Stimulated activated memory B cell treated with anti-CD40 and anti-IgM and Interleukin-4, amounts not matched to agents 10 μg/mL and 1 μg/mL and 100 μg/mL, for 72 hours (primary cell): Measurements from ENCODE around the gene SERTAD1.

Source experiments
- ATAC-seq: fragments of 150-1000 bp; cut with Tn5 transposase; 2 replicates; pipeline ENCODE4 v1.10.0; 2021
- H3K27ac Mint-ChIP-seq: one replicate; pipeline ENCODE4 v1.8.0; 2022; ENCODE audit warnings: mild to moderate bottlenecking, mixed read lengths
- H3K27me3 Mint-ChIP-seq: one replicate; pipeline ENCODE4 v1.8.0; 2022; ENCODE audit warnings: mixed read lengths
- H3K36me3 Mint-ChIP-seq: one replicate; pipeline ENCODE4 v1.8.0; 2022; ENCODE audit warnings: mixed read lengths
- H3K4me1 Mint-ChIP-seq: one replicate; pipeline ENCODE4 v1.8.0; 2022; ENCODE audit warnings: mixed read lengths
- H3K4me3 Mint-ChIP-seq: one replicate; pipeline ENCODE4 v1.8.0; 2022; ENCODE audit warnings: mild to moderate bottlenecking, moderate library complexity, mixed read lengths
- H3K9me3 Mint-ChIP-seq: one replicate; pipeline ENCODE4 v1.8.0; 2022; ENCODE audit warnings: mixed read lengths

The SERTAD1 gene

GRCh38 chr19:40407714-40408597, 17.8 kb downstream of the SERTAD1 start:
- no peaks in the 10 kb centered on the region for H3K9me3 Mint-ChIP-seq
- peak overlapping the region; percentile 57 for H3K27ac Mint-ChIP-seq
- H3K27me3 Mint-ChIP-seq = no peaks in the 10 kb centered on the region
- H3K4me1 Mint-ChIP-seq = peaks cover 49% of the 10 kb centered on the region
- no peak for ATAC-seq
- no peak overlapping the region for H3K4me3 Mint-ChIP-seq
- no peaks in the 10 kb centered on the region for H3K36me3 Mint-ChIP-seq

GRCh38 chr19:40403262-40403984, 22.4 kb downstream of the SERTAD1 start:
- peaks cover 7% of the 10 kb centered on the region for H3K36me3 Mint-ChIP-seq
- H3K4me1 Mint-ChIP-seq = peaks cover 42% of the 10 kb centered on the region
- no peaks in the 10 kb centered on the region for H3K9me3 Mint-ChIP-seq
- ATAC-seq = peak; percentile 90
- peaks cover 11% of the 10 kb centered on the region for H3K27me3 Mint-ChIP-seq
- H3K4me3 Mint-ChIP-seq = peak overlapping the region; percentile 91
- H3K27ac Mint-ChIP-seq = peak overlapping the region; percentile 67

- Mint-ChIP-seq H3K27me3 (peaks cover 11% of the 10 kb centered on the region), H3K4me3 (no peak overlapping the region), H3K9me3 (no peaks in the 10 kb centered on the region), H3K27ac (no peak overlapping the region), H3K4me1 (peaks cover 32% of the 10 kb centered on the region), H3K36me3 (peaks cover 7% of the 10 kb centered on the region)
- no peak for ATAC-seq
Observed at GRCh38 chr19:40400559-40400958, 25.2 kb downstream of the SERTAD1 start.

GRCh38 chr19:40398417-40399131, 27.2 kb downstream of the SERTAD1 start:
- H3K9me3 Mint-ChIP-seq = no peaks in the 10 kb centered on the region
- H3K27me3 Mint-ChIP-seq = peaks cover 11% of the 10 kb centered on the region
- H3K36me3 Mint-ChIP-seq = peaks cover 7% of the 10 kb centered on the region
- peak; percentile 34 for ATAC-seq
- no peak overlapping the region for H3K27ac Mint-ChIP-seq
- H3K4me1 Mint-ChIP-seq = peaks cover 26% of the 10 kb centered on the region
- H3K4me3 Mint-ChIP-seq = no peak overlapping the region

- Mint-ChIP-seq H3K36me3 (peaks cover 7% of the 10 kb centered on the region), H3K9me3 (no peaks in the 10 kb centered on the region), H3K27ac (no peak overlapping the region), H3K27me3 (peaks cover 11% of the 10 kb centered on the region), H3K4me3 (no peak overlapping the region), H3K4me1 (peaks cover 19% of the 10 kb centered on the region)
- no peak for ATAC-seq
Observed at GRCh38 chr19:40397568-40397906, 28.3 kb downstream of the SERTAD1 start.

- Mint-ChIP-seq H3K9me3 (no peaks in the 10 kb centered on the region), H3K36me3 (peaks cover 7% of the 10 kb centered on the region), H3K4me3 (no peak overlapping the region), H3K27ac (no peak overlapping the region), H3K27me3 (peaks cover 11% of the 10 kb centered on the region), H3K4me1 (peaks cover 19% of the 10 kb centered on the region)
- no peak for ATAC-seq
Observed at GRCh38 chr19:40396886-40397567, 28.8 kb downstream of the SERTAD1 start.

DNA sequence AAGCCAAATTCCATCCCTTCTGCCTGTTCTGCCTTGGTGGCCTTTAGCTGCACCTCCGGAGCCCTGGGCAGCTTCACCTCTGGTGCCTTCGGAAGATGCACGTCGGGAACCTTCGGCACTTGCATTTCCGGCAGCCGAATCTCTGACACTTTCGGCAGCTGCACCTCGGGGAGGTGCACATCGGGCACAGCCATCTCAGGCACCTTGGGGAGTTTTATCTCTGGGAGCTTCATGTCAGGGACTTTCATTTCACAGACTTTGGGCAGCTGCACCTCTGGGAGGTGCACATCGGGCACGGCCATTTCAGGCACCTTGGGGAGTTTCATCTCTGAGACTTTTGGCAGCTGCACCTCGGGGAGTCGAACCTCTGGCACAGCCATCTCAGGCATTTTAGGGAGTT, 29.8 kb downstream of the SERTAD1 start:
- ATAC-seq = no peak
- Mint-ChIP-seq H3K4me3 (no peak overlapping the region), H3K9me3 (no peaks in the 10 kb centered on the region), H3K36me3 (peaks cover 7% of the 10 kb centered on the region), H3K4me1 (peaks cover 13% of the 10 kb centered on the region), H3K27ac (no peak overlapping the region), H3K27me3 (peaks cover 11% of the 10 kb centered on the region)

- no peak for ATAC-seq
- Mint-ChIP-seq H3K4me1 (peaks cover 8% of the 10 kb centered on the region), H3K27ac (no peak overlapping the region)
Observed at GRCh38 chr19:40394816-40395210, 31.0 kb downstream of the SERTAD1 start.

GRCh38 chr19:40393894-40394815, 31.6 kb downstream of the SERTAD1 start:
- peaks cover 15% of the 10 kb centered on the region for H3K27me3 Mint-ChIP-seq
- peaks cover 4% of the 10 kb centered on the region for H3K4me1 Mint-ChIP-seq
- H3K9me3 Mint-ChIP-seq = no peaks in the 10 kb centered on the region
- peak; percentile 11 for ATAC-seq
- peaks cover 3% of the 10 kb centered on the region for H3K36me3 Mint-ChIP-seq
- no peak overlapping the region for H3K4me3 Mint-ChIP-seq
- no peak overlapping the region for H3K27ac Mint-ChIP-seq

More at GRCh38 chr19:40394816-40395210, 31.0 kb downstream of the SERTAD1 start:
- peaks cover 7% of the 10 kb centered on the region for H3K36me3 Mint-ChIP-seq
- peaks cover 20% of the 10 kb centered on the region for H3K27me3 Mint-ChIP-seq
- H3K4me3 Mint-ChIP-seq = no peak overlapping the region
- H3K9me3 Mint-ChIP-seq = no peaks in the 10 kb centered on the region

DNA sequence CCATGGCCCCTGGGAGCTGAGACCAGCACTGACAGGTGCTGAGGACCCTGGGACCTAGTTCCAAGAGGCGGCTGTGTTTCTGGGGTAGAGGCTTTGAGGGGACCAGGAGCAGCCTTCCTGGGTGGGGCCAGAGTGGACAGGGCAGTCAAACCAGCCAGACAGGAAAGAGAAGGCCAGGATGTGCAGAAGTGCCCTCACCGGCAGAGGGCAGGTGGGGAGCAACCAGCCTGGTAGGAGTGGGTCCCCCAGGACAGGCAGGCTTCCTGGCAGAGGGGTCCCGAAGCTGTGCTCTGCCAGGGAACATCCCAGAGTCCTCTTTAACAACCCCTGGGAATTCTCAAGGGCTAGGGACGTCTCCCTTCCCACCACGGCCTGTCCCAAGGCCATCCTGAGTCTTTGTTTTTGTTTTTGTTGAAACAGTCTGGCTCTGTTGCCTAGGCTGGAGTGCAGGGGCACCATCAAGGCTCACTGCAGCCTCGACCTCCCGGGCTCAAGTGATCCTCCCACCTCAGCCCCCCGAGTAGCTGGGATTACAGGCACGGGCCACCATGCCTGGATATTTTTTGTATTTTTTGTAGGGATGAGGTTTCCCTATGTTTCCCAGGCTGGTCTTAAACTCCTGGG, 32.8 kb downstream of the SERTAD1 start:
- no peaks in the 10 kb centered on the region for H3K36me3 Mint-ChIP-seq
- H3K4me3 Mint-ChIP-seq = no peak overlapping the region
- H3K9me3 Mint-ChIP-seq = no peaks in the 10 kb centered on the region
- H3K4me1 Mint-ChIP-seq = no peaks in the 10 kb centered on the region
- H3K27ac Mint-ChIP-seq = peak overlapping the region; percentile 8
- peaks cover 11% of the 10 kb centered on the region for H3K27me3 Mint-ChIP-seq
- no peak for ATAC-seq

GRCh38 chr19:40392123-40392522, 33.7 kb downstream of the SERTAD1 start:
- H3K27me3 Mint-ChIP-seq = peaks cover 16% of the 10 kb centered on the region
- no peaks in the 10 kb centered on the region for H3K4me1 Mint-ChIP-seq
- H3K9me3 Mint-ChIP-seq = no peaks in the 10 kb centered on the region
- H3K4me3 Mint-ChIP-seq = no peak overlapping the region
- no peak for ATAC-seq
- no peaks in the 10 kb centered on the region for H3K36me3 Mint-ChIP-seq
- H3K27ac Mint-ChIP-seq = peak overlapping the region; percentile 8

DNA sequence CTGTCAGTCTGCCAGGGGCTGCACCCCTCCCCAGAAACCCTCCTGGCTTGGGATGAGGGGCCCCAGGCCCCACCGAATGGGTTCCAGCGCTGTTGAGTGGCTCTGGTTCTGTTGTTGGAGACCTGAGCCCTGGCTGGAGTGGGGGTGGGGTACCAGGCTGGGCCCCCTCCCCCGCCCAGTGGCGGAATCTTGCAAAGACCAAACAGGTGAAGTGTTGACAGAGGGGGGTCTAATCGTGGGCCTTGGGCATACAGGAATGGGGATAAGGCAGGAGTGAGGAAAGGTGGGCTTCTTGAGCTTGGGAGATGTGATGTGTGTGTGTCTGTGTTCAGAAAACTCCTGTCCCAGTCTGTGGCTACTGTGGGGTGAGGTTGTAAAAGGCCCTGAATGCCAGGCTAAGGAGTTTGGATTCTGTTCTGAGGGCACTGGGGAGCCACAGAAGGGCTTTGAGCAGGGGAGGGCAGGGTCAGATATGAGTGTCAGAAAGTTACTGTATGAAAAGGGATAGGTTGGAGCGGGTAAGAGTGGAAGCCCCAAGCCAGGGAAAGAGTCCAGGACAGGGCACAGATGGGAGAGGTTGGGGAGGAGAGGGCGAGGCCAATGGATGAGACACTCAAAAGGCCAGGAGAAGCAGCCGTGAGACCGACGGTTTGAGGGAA, 35.6 kb downstream of the SERTAD1 start, which contains the start of gene HIPK4:
Gene HIPK4, minus strand, starts transcription at position 98 of the 659 bp plus-strand sequence. CDS start 279 bp downstream, outside the sequence.
- Mint-ChIP-seq H3K36me3 (no peaks in the 10 kb centered on the region), H3K4me1 (no peaks in the 10 kb centered on the region)

DNA sequence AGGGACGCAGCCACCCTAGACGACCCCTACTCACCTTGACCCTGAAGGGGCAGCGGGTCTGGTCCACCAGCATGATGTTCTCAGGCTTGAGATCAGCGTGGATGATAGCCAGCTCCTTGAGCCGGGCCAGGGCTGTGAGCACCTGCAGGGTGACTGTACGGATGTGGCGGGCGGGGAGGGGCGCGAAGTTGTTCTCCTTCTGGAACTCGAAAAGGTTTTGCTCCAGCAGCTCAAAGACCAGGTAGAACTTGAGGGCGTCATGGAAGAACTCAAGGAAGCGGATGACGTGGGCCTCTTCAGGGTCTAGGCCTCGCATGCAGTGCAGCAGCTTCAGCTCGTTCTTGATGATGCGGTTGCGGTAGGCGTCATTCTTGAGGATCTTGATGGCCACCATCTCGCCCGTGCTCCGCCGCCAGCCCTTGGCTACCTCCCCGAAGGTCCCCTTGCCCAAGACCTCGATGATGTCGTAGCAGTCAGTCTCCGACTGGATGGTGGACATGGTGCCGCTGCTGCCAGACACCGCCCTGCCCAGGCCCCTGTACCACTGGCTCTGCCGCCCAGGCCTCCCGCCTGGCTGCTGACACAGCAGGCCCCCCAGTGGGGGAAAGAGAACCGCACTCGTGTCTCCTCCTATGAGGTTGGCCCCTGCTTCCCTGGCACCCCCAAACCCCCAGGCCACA, 36.2 kb downstream of the SERTAD1 start:
- Mint-ChIP-seq H3K9me3 (no peaks in the 10 kb centered on the region), H3K27ac (no peak overlapping the region), H3K4me1 (no peaks in the 10 kb centered on the region), H3K36me3 (no peaks in the 10 kb centered on the region), H3K4me3 (no peak overlapping the region), H3K27me3 (peaks cover 21% of the 10 kb centered on the region)
- ATAC-seq = no peak

More for the DNA sequence above, 35.6 kb downstream of the SERTAD1 start, which contains the start of gene HIPK4:
- H3K4me3 Mint-ChIP-seq = no peak within 1 kb of the TSS
- no peaks in the 10 kb centered on the region for H3K9me3 Mint-ChIP-seq
- peaks cover 21% of the 10 kb centered on the region for H3K27me3 Mint-ChIP-seq
- no peak within 1 kb of the TSS for H3K27ac Mint-ChIP-seq
- ATAC-seq = no peak
